GM12878 (cell line): Measurements from ENCODE around the gene SLCO2B1.

Experiments
- CEBPB ChIP-seq, 2 experiments: fragments of 150-350 bp in 1 of 2; IDR thresholded peaks; 2 replicates each; pipeline ENCODE4 v1.6.1; 2012 to 2014; ENCODE audit warnings: low read depth in 2 of 2, low read length in 2 of 2, borderline replicate concordance in 1 of 2, inconsistent platforms in 1 of 2
- CREB1 ChIP-seq: IDR thresholded peaks from 2 replicates; pipeline ENCODE4 v1.6.1; 2012; ENCODE audit warnings: low read depth, mild to moderate bottlenecking, inconsistent platforms
- CREM ChIP-seq: IDR thresholded peaks from 2 replicates; pipeline ENCODE4 v1.6.1; 2014; ENCODE audit warnings: antibody characterized with exemption, low read depth
- CTCF ChIP-seq, 3 experiments: IDR thresholded peaks in 2 of 3; conservative IDR thresholded peaks in 1 of 3; 2 replicates each; pipeline ENCODE4 v1.5.1; 2011; ENCODE audit warnings: low read depth in 3 of 3, low read length in 3 of 3, mild to moderate bottlenecking in 3 of 3, control low read depth in 2 of 3, moderate library complexity in 2 of 3, inconsistent platforms in 1 of 3, mixed read lengths in 1 of 3; ENCODE audit not compliant: control insufficient read depth in 2 of 3, insufficient read depth in 1 of 3; ENCODE audit errors: extremely low read depth in 1 of 3
- E2F4 ChIP-seq: IDR thresholded peaks from 2 replicates; pipeline ENCODE4 v1.6.1; 2012; ENCODE audit warnings: low read depth, low read length, improper control_type of control experiment
- EGR1 ChIP-seq, 2 experiments: IDR thresholded peaks; 1 replicate in 1 of 2; 2 replicates in 1 of 2; pipeline ENCODE4 v1.6.1; 2011 to 2012; ENCODE audit warnings: low read depth in 2 of 2, low read length in 2 of 2, borderline replicate concordance in 1 of 2, mild to moderate bottlenecking in 1 of 2, moderate library complexity in 1 of 2
- IRF3 ChIP-seq: fragments of 450-650 bp; IDR thresholded peaks from 2 replicates; pipeline ENCODE4 v1.6.1; 2014; ENCODE audit warnings: mild to moderate bottlenecking
- NBN ChIP-seq: fragments of 450-650 bp; IDR thresholded peaks from 2 replicates; pipeline ENCODE4 v1.6.1; 2016
- POLR2A ChIP-seq: IDR thresholded peaks from 2 replicates; pipeline ENCODE4 v1.6.1; 2011; ENCODE audit warnings: low read depth, mild to moderate bottlenecking, low read length
- RCOR1 ChIP-seq: conservative IDR thresholded peaks from 2 replicates; pipeline ENCODE4 v1.6.1; 2012; ENCODE audit warnings: low read depth, low read length, improper control_type of control experiment

- no peak for TF ChIP-seq CREB1
- TF ChIP-seq CTCF (IDR thresholded peaks at IDR 0.05 in 2 of 3, conservative IDR thresholded peaks at IDR 0.05 in 1 of 3; ENCODE audit: control insufficient read depth in 2 of 3, extremely low read depth in 1 of 3, insufficient read depth in 1 of 3, low read depth in 3 of 3, low read length in 3 of 3) = no peak
- no peak for TF ChIP-seq E2F4
- TF ChIP-seq CREM = no peak
- no peak for TF ChIP-seq POLR2A
- no peak for TF ChIP-seq CEBPB (IDR thresholded peaks at IDR 0.05; ENCODE audit: borderline replicate concordance in 1 of 2, low read depth in 2 of 2, low read length in 2 of 2)
- TF ChIP-seq EGR1 (IDR thresholded peaks at IDR 0.05; ENCODE audit: borderline replicate concordance in 1 of 2, low read depth in 2 of 2, low read length in 2 of 2) = no peak
- TF ChIP-seq RCOR1 = no peak
- no peak for TF ChIP-seq IRF3
- TF ChIP-seq NBN = no peak
Measured at GRCh38 chr11:75248924-75249256, 98.0 kb downstream of the SLCO2B1 start.
